ENCODE measurements around the gene PPP1R14D. TPM values are rescaled to one million over a fixed set of nuclear protein-coding genes. Genes with fewer than 3 reads are reported as not detected.

PPP1R14D gene
- polyA plus RNA-seq, 3 donors, result not detected

DNA sequence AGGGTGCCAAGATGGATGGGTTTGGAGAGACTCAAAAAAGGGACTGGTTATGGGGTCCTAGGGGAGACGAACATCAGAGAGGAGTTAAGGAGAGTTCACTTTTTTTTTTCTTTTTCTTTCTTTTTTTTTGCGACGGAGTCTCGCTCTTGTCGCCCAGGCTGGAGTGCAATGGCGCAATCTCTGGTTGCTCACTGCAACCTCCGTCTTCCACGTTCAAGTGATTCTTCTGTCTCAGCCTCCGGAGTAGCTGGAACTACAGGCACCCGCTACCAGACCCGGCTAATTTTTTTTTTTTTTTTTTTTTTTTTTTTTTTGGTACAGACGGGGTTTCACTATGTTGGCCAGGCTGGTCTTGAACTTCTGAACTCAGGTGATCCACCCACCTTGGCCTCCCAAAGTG lies 16.5 kb upstream of the PPP1R14D start:
- Mint-ChIP-seq H3K4me1 (peaks cover 40% of the 10 kb centered on the region), H3K27ac (peak overlapping the region in 5 of 7 donors; percentile 48 to 89 (median 78)), H3K36me3 (peaks cover 5 to 15% of the 10 kb centered on the region in 2 donors), H3K9me3 (peaks cover 0 to 6% (median 2%) of the 10 kb centered on the region in 7 donors), H3K27me3 (ENCODE audit: low read depth in 3 of 3) (peaks cover 11 to 37% (median 18%) of the 10 kb centered on the region in 3 donors), H3K4me3 (peak overlapping the region; percentile 97 to 99)
- H2AFZ ChIP-seq (ENCODE audit: insufficient read depth, low read depth, low read length, poor library complexity, severe bottlenecking), result peak overlapping the region; percentile 94
- H3K4me1 ChIP-seq (ENCODE audit: control insufficient read depth in 1 of 2, insufficient read depth in 2 of 2, low read length in 2 of 2), result peaks cover 40 to 51% of the 10 kb centered on the region in 2 donors
- peak overlapping the region; percentile 52 for H3K9ac ChIP-seq (ENCODE audit: insufficient read depth, low read length, poor library complexity, severe bottlenecking)
- TF ChIP-seq CTCF (IDR thresholded peaks at IDR 0.05), result no peak
- intact Hi-C loops (cut with micrococcal nuclease), result no loop called here
- H3K79me2 ChIP-seq (ENCODE audit: insufficient read depth, low read length), result peaks cover 8% of the 10 kb centered on the region
- WGBS (ENCODE audit: insufficient coverage), result 0% methylated on average over 2 of the region's 12 CpGs
- H3K4me2 ChIP-seq (replicated peaks; ENCODE audit: extremely low read depth, low read length, poor library complexity, severe bottlenecking), result peak overlapping the region; percentile 99
- H3K27me3 ChIP-seq (ENCODE audit: control insufficient read depth in 2 of 2, insufficient read depth in 2 of 2, low read length in 2 of 2), result peaks cover 6 to 17% of the 10 kb centered on the region in 2 donors
- H3K27ac ChIP-seq (ENCODE audit: low read depth in 1 of 2, low read length in 2 of 2), result peak overlapping the region in 1 of 2 donors; percentile 6
- no peaks in the 10 kb centered on the region for H3K36me3 ChIP-seq (replicated peaks in 1 of 2; ENCODE audit: control insufficient read depth in 1 of 2, insufficient read depth in 2 of 2, low read length in 2 of 2)
- H3K4me3 ChIP-seq (replicated peaks in 1 of 3; ENCODE audit: low read depth in 2 of 3, low read length in 3 of 3), result peak overlapping the region; percentile 53 to 94 (median 77)
- peaks cover 0 to 2% of the 10 kb centered on the region in 2 donors for H3K9me3 ChIP-seq (replicated peaks in 1 of 2; ENCODE audit: control insufficient read depth in 1 of 2, insufficient read depth in 1 of 2, low read length in 2 of 2)
- peak in 2 of 3 donors; percentile 34 to 37 for DNase-seq
- H4K20me1 ChIP-seq (ENCODE audit: insufficient read depth, low read length), result no peaks in the 10 kb centered on the region

GRCh38 chr15:40844696-40845030 lies 16.2 kb upstream of the PPP1R14D start:
- peaks cover 40 to 51% of the 10 kb centered on the region in 2 donors for H3K4me1 ChIP-seq (ENCODE audit: control insufficient read depth in 1 of 2, insufficient read depth in 2 of 2, low read length in 2 of 2)
- peaks cover 12 to 37% (median 18%) of the 10 kb centered on the region in 3 donors for H3K27me3 Mint-ChIP-seq (ENCODE audit: low read depth in 3 of 3)
- peak overlapping the region; percentile 99 for H3K4me2 ChIP-seq (replicated peaks; ENCODE audit: extremely low read depth, low read length, poor library complexity, severe bottlenecking)
- intact Hi-C loops (cut with micrococcal nuclease), result no loop called here
- peaks cover 40% of the 10 kb centered on the region for H3K4me1 Mint-ChIP-seq
- TF ChIP-seq CTCF (IDR thresholded peaks at IDR 0.05), result no peak
- H3K79me2 ChIP-seq (ENCODE audit: insufficient read depth, low read length), result peaks cover 8% of the 10 kb centered on the region
- H3K27ac Mint-ChIP-seq, result peak overlapping the region in 5 of 7 donors; percentile 48 to 89 (median 78)
- peaks cover 6 to 17% of the 10 kb centered on the region in 2 donors for H3K27me3 ChIP-seq (ENCODE audit: control insufficient read depth in 2 of 2, insufficient read depth in 2 of 2, low read length in 2 of 2)
- H3K9me3 Mint-ChIP-seq, result peaks cover 0 to 6% (median 2%) of the 10 kb centered on the region in 7 donors
- DNase-seq, result peak; percentile 36 to 41 (median 39)
- H3K9ac ChIP-seq (ENCODE audit: insufficient read depth, low read length, poor library complexity, severe bottlenecking), result peak overlapping the region; percentile 52
- peaks cover 0 to 2% of the 10 kb centered on the region in 2 donors for H3K9me3 ChIP-seq (replicated peaks in 1 of 2; ENCODE audit: control insufficient read depth in 1 of 2, insufficient read depth in 1 of 2, low read length in 2 of 2)
- no peaks in the 10 kb centered on the region for H4K20me1 ChIP-seq (ENCODE audit: insufficient read depth, low read length)
- H3K4me3 ChIP-seq (replicated peaks in 1 of 3; ENCODE audit: low read depth in 2 of 3, low read length in 3 of 3), result peak overlapping the region; percentile 53 to 94 (median 77)
- H3K36me3 ChIP-seq (replicated peaks in 1 of 2; ENCODE audit: control insufficient read depth in 1 of 2, insufficient read depth in 2 of 2, low read length in 2 of 2), result no peaks in the 10 kb centered on the region
- peak overlapping the region in 1 of 2 donors; percentile 6 for H3K27ac ChIP-seq (ENCODE audit: low read depth in 1 of 2, low read length in 2 of 2)
- H3K4me3 Mint-ChIP-seq, result peak overlapping the region; percentile 97 to 99
- WGBS (ENCODE audit: insufficient coverage), result 0% methylated on average over 26 of the region's 28 CpGs
- peaks cover 3 to 12% of the 10 kb centered on the region in 2 donors for H3K36me3 Mint-ChIP-seq
- peak overlapping the region; percentile 94 for H2AFZ ChIP-seq (ENCODE audit: insufficient read depth, low read depth, low read length, poor library complexity, severe bottlenecking)
